Measurements from ENCODE around the gene CMAS.
A peak's percentile ranks its signal among the peaks of the same experiment; 100 is the strongest.
"Not testable (repeated sequence)": the region's sequence is repeated elsewhere in the genome, so short reads cannot be mapped to it uniquely, and the experiment has no call there.

The CMAS gene

DNA sequence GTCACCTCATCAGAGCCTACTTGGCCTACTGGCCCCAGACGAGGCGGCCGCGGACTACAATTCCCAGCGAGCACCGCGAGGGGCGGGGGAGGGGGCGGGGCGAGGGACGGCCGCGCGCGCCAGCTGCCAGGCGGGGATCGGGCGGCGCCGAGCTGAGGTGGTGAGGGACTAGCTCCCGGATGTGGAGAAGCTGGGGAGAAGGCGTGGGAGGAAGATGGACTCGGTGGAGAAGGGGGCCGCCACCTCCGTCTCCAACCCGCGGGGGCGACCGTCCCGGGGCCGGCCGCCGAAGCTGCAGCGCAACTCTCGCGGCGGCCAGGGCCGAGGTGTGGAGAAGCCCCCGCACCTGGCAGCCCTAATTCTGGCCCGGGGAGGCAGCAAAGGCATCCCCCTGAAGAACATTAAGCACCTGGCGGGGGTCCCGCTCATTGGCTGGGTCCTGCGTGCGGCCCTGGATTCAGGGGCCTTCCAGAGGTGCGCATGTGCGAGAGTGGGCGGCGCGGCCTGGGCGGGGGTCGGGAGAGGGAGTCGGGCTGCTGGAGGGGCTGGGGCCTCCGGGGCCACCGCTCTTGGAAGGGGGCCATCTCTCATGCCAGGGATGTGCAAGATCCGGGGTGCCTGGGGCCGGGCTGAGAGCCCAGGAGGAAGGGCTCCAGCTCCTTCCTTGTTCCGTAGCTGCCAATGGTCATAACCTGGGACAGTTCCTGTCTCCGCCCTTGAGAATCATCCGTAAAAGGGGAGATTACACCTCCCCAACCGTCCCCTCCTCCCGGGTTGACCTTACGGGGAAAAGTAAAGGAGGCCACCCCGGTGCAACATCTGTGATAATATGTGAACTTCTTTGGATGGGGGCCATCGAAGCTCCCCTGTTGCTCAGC lies at the start of gene CMAS:
TSS of gene CMAS (plus strand) at position 129 of the 878 bp plus-strand sequence. CDS start at position 215, 86 bp downstream.
- TF ChIP-seq, protein P1, sequence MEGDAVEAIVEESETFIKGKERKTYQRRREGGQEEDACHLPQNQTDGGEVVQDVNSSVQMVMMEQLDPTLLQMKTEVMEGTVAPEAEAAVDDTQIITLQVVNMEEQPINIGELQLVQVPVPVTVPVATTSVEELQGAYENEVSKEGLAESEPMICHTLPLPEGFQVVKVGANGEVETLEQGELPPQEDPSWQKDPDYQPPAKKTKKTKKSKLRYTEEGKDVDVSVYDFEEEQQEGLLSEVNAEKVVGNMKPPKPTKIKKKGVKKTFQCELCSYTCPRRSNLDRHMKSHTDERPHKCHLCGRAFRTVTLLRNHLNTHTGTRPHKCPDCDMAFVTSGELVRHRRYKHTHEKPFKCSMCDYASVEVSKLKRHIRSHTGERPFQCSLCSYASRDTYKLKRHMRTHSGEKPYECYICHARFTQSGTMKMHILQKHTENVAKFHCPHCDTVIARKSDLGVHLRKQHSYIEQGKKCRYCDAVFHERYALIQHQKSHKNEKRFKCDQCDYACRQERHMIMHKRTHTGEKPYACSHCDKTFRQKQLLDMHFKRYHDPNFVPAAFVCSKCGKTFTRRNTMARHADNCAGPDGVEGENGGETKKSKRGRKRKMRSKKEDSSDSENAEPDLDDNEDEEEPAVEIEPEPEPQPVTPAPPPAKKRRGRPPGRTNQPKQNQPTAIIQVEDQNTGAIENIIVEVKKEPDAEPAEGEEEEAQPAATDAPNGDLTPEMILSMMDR (IDR thresholded peaks at IDR 0.05) = no peak
- Histone ChIP-seq H3K27ac (peak within 1 kb of the TSS; percentile 47), H3K4me3 (ENCODE audit: low read depth in 1 of 2, low read length in 1 of 2) (peak within 1 kb of the TSS; percentile 72 to 79), H3K27me3 (no peaks in the 10 kb centered on the region), H3K4me1 (ENCODE audit: control insufficient read depth in 1 of 2, insufficient read depth in 1 of 2, low read depth in 1 of 2, low read length in 1 of 2) (peaks cover 5 to 6% of the 10 kb centered on the region in 2 experiments), H3K36me3 (no peaks in the 10 kb centered on the region), H3K9me3 (no peaks in the 10 kb centered on the region)

GRCh38 chr12:21998295-21998694 lies 47.7 kb upstream of the CMAS start:
- H3K4me1 ChIP-seq (ENCODE audit: control insufficient read depth in 1 of 2, insufficient read depth in 1 of 2, low read depth in 1 of 2, low read length in 1 of 2) = no peaks in the 10 kb centered on the region
- H3K27ac ChIP-seq = no peak overlapping the region
- H3K4me3 ChIP-seq (ENCODE audit: low read depth in 1 of 2, low read length in 1 of 2) = no peak overlapping the region
- H3K36me3 ChIP-seq = no peaks in the 10 kb centered on the region
- no peaks in the 10 kb centered on the region for H3K27me3 ChIP-seq
- TF ChIP-seq, protein P1 (IDR thresholded peaks at IDR 0.05) = no peak
- H3K9me3 ChIP-seq = no peaks in the 10 kb centered on the region

- Histone ChIP-seq H3K27ac (no peak overlapping the region), H3K36me3 (no peaks in the 10 kb centered on the region), H3K4me1 (ENCODE audit: control insufficient read depth in 1 of 2, insufficient read depth in 1 of 2, low read depth in 1 of 2, low read length in 1 of 2) (no peaks in the 10 kb centered on the region), H3K9me3 (no peaks in the 10 kb centered on the region), H3K27me3 (no peaks in the 10 kb centered on the region), H3K4me3 (ENCODE audit: low read depth in 1 of 2, low read length in 1 of 2) (no peak overlapping the region)
- TF ChIP-seq, protein P1 (IDR thresholded peaks at IDR 0.05) = no peak
Observed at GRCh38 chr12:21998782-21999181, 47.2 kb upstream of the CMAS start.

DNA sequence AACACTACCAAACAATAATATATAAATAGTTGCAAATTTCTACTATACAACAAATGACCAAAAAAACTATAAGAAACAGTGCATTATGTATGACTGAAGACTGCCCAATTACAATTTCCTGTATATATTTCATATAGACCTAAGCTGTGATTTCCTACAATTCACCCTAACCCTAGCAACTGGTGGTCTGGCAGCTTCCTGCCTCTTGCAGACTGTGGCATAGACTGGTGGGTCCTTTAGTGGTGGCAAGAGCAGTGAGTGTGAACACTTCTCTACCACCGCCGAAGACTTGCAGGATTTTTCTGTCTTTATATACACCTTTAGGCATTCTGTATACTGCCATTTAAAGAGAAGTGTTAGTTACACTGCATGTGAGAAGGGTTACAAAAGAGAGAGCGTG lies 43.6 kb upstream of the CMAS start:
- Histone ChIP-seq H3K4me1 (ENCODE audit: control insufficient read depth in 1 of 2, insufficient read depth in 1 of 2, low read depth in 1 of 2, low read length in 1 of 2) (no peaks in the 10 kb centered on the region), H3K4me3 (ENCODE audit: low read depth in 1 of 2, low read length in 1 of 2) (no peak overlapping the region), H3K9me3 (no peaks in the 10 kb centered on the region), H3K27me3 (no peaks in the 10 kb centered on the region), H3K27ac (no peak overlapping the region), H3K36me3 (no peaks in the 10 kb centered on the region)
- TF ChIP-seq, protein P1 (IDR thresholded peaks at IDR 0.05) = no peak

- not testable (repeated sequence) for H3K36me3 ChIP-seq; H3K4me3 ChIP-seq (ENCODE audit: low read depth in 1 of 2, low read length in 1 of 2); H3K27ac ChIP-seq; H3K9me3 ChIP-seq; H3K4me1 ChIP-seq (ENCODE audit: control insufficient read depth in 1 of 2, insufficient read depth in 1 of 2, low read depth in 1 of 2, low read length in 1 of 2); H3K27me3 ChIP-seq
Observed at GRCh38 chr12:22007794-22008193, 38.2 kb upstream of the CMAS start.

DNA sequence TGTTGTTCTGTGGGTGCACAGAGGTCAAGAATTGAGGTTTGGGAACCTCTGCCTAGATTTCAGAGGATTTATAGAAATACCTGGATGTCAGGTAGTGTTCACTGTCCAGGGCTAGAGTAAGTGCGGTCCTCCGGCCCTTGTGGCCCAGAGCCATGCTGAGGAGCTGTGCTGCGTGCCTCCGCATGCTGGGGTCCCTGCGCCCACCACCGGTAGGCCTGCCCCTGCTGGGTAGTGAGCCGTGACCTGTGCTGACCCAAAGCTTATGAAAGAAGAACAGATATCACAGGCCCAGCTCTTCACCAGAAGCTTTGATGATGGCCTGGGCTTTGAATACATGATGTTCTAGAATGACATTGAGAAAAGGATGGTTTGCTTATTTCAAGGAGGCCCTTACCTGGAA lies 37.8 kb upstream of the CMAS start:
- no peaks in the 10 kb centered on the region for H3K36me3 ChIP-seq
- no peaks in the 10 kb centered on the region for H3K4me1 ChIP-seq (ENCODE audit: control insufficient read depth in 1 of 2, insufficient read depth in 1 of 2, low read depth in 1 of 2, low read length in 1 of 2)

More for the DNA sequence above, 37.8 kb upstream of the CMAS start:
- no peak overlapping the region for H3K27ac ChIP-seq
- H3K4me3 ChIP-seq (ENCODE audit: low read depth in 1 of 2, low read length in 1 of 2) = no peak overlapping the region
- no peaks in the 10 kb centered on the region for H3K9me3 ChIP-seq
- no peaks in the 10 kb centered on the region for H3K27me3 ChIP-seq
- TF ChIP-seq, protein P1 (IDR thresholded peaks at IDR 0.05) = no peak
